OCI-LY7 (cell line): ENCODE measurements around the gene BTBD2. TPM values are rescaled to one million over a fixed set of nuclear protein-coding genes. Genes with fewer than 3 reads are reported as not detected.

Experiments
- BruUV-seq: library from RNA; stranded (reverse); fragments of 400-500 nt; replicated peaks from 2 replicates; lab custom pipeline; 2021; lab: Mats Ljungman, UMichigan
- CTCF ChIA-PET: fragments of 300-600 bp; sonication (Branson Sonifier 250); formaldehyde crosslinking; loops from one replicate; lab custom pipeline; 2022; ENCODE audit warnings: antibody characterized with exemption; ENCODE audit not compliant: unreplicated experiment; lab: Charles Lee
- POLR2A ChIA-PET: fragments of 300-600 bp; sonication (Branson Sonifier 250); formaldehyde crosslinking; loops from one replicate; lab custom pipeline; 2022; ENCODE audit warnings: antibody characterized with exemption; lab: Charles Lee
- DNase-seq: peaks from one replicate; pipeline ENCODE4 v3.0.0-alpha.2; 2015; ENCODE audit warnings: low spot score
- H2AFZ ChIP-seq: fragments of 200-600 bp; sonication (generic), shearing (Covaris generic); 2 replicates; pipeline ENCODE4 v1.6.1; 2014; ENCODE audit warnings: mild to moderate bottlenecking, antibody characterized with exemption, low read length, moderate library complexity
- H3K27ac ChIP-seq: fragments of 200-600 bp; sonication (generic); 2 replicates; pipeline ENCODE4 v1.5.1; 2014; ENCODE audit warnings: mixed run types, low read depth, mild to moderate bottlenecking, moderate library complexity, low read length, inconsistent platforms; ENCODE audit not compliant: poor library complexity, severe bottlenecking
- H3K36me3 ChIP-seq: fragments of 200-600 bp; sonication (generic); 2 replicates; pipeline ENCODE4 v1.6.1; 2014; ENCODE audit warnings: mild to moderate bottlenecking, antibody characterized with exemption, low read length, moderate library complexity, mixed read lengths; ENCODE audit not compliant: insufficient read depth
- H3K4me1 ChIP-seq: fragments of 200-600 bp; sonication (generic); 2 replicates; pipeline ENCODE4 v1.5.1; 2014; ENCODE audit warnings: mild to moderate bottlenecking, low read length; ENCODE audit not compliant: insufficient read depth, poor library complexity, severe bottlenecking
- H3K4me2 ChIP-seq: fragments of 200-600 bp; sonication (generic); 2 replicates; pipeline ENCODE4 v1.6.1; 2014; ENCODE audit warnings: mild to moderate bottlenecking, low read length
- H3K4me3 ChIP-seq: fragments of 200-600 bp; sonication (generic); 2 replicates; pipeline ENCODE4 v1.5.1; 2014; ENCODE audit warnings: mild to moderate bottlenecking, low read depth, low read length; ENCODE audit not compliant: poor library complexity, severe bottlenecking
- H3K79me2 ChIP-seq: fragments of 200-600 bp; sonication (generic); 2 replicates; pipeline ENCODE4 v1.6.1; 2016; ENCODE audit warnings: low read depth, mild to moderate bottlenecking, low read length, moderate library complexity, mixed read lengths; ENCODE audit not compliant: insufficient read depth
- H3K9me2 ChIP-seq: fragments of 200-600 bp; sonication (generic); 2 replicates; pipeline ENCODE4 v1.6.1; 2016; ENCODE audit warnings: mild to moderate bottlenecking, low read length, mixed read lengths; ENCODE audit not compliant: insufficient read depth
- H3K9me3 ChIP-seq: fragments of 200-600 bp; sonication (generic); 2 replicates; pipeline ENCODE4 v1.6.1; 2014; ENCODE audit warnings: mild to moderate bottlenecking, mixed run types, low read length, mixed read lengths
- H4K20me1 ChIP-seq: fragments of 200-600 bp; sonication (generic); 2 replicates; pipeline ENCODE4 v1.6.1; 2014; ENCODE audit warnings: mild to moderate bottlenecking, antibody characterized with exemption, low read length, moderate library complexity, mixed read lengths; ENCODE audit not compliant: insufficient read depth
- EZH2phosphoT487 ChIP-seq: fragments of 200-600 bp; sonication (generic); IDR thresholded peaks from 2 replicates; pipeline ENCODE4 v1.6.1; 2018; ENCODE audit warnings: low read depth, borderline replicate concordance, mild to moderate bottlenecking, mixed run types, antibody characterized with exemption, low read length, moderate library complexity, mixed read lengths
- intact Hi-C: fragments of 100-400 bp; cut with micrococcal nuclease; formaldehyde crosslinking; loops from one replicate; pipeline ENCODE4 v1.10.0; 2022; ENCODE audit not compliant: unreplicated experiment
- total RNA-seq, 2 experiments: library from RNA; depleted of rRNA in 1 of 2; stranded (reverse); fragments of >200 nt in 1 of 2; shearing (Covaris generic) in 1 of 2; gene quantifications; 2 replicates each; pipeline ENCODE4 v1.2.3, GENCODE V29; 2014 to 2022
- TF ChIP-seq, protein P1 (sequence below): fragments of 200-600 bp; sonication (generic); conservative IDR thresholded peaks from 2 replicates; pipeline ENCODE4 v1.5.1; 2014; ENCODE audit warnings: mild to moderate bottlenecking, antibody characterized with exemption, low read length, moderate library complexity, mixed read lengths

BTBD2 gene
- total RNA-seq, 2 experiments from 2014 or later: 53.9 to 91.6 TPM

DNA sequence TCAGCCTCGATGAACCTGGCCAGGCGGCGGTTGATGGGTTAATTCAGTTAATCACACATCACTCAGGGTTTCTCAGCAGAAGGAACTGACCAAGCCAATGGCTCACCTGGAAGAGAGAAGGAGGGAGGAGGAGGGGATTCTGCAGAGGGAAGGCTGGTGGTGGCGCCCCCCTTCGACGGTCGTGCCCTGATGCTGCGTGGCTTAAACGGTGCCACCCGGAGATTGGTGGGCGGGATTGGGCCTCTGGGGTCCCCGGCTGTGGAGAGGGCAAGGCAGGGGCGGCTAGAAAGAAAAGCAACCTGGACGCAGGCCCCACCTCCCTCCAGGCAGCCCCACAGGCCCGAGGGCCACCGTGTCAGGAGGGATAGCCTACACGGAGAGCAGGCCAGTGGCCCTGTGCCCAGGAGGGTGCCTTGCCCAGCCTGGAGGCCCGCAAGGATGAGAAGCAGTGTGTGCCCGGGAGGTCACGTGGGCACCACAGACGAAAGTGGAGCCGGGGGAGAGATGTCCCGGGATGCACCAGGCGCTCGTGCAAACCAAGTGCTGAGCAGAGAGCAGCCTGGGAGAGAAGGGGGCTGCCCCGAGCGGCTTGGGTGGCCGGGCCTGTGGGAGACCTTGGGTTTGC is 58.5 kb downstream of the BTBD2 start:
- Histone ChIP-seq H3K27ac (no peak overlapping the region), H3K4me2 (no peak overlapping the region), H3K79me2 (0 out of 2 replicates have a peak, but pooled peaks cover 4% of the 10 kb centered on the region), H3K36me3 (peaks cover 17% of the 10 kb centered on the region), H4K20me1 (no peaks in the 10 kb centered on the region), H3K9me3 (no peaks in the 10 kb centered on the region), H2AFZ (no peak overlapping the region), H3K9me2 (no peaks in the 10 kb centered on the region), H3K4me1 (no peaks in the 10 kb centered on the region), H3K4me3 (no peak overlapping the region)
- POLR2A ChIA-PET: no interaction called here
- no TSS peak for BruUV-seq
- DNase-seq: no peak
- CTCF ChIA-PET: no interaction called here
- intact Hi-C loops: no loop called here
- no peak for TF ChIP-seq EZH2phosphoT487
- TF ChIP-seq, protein P1, sequence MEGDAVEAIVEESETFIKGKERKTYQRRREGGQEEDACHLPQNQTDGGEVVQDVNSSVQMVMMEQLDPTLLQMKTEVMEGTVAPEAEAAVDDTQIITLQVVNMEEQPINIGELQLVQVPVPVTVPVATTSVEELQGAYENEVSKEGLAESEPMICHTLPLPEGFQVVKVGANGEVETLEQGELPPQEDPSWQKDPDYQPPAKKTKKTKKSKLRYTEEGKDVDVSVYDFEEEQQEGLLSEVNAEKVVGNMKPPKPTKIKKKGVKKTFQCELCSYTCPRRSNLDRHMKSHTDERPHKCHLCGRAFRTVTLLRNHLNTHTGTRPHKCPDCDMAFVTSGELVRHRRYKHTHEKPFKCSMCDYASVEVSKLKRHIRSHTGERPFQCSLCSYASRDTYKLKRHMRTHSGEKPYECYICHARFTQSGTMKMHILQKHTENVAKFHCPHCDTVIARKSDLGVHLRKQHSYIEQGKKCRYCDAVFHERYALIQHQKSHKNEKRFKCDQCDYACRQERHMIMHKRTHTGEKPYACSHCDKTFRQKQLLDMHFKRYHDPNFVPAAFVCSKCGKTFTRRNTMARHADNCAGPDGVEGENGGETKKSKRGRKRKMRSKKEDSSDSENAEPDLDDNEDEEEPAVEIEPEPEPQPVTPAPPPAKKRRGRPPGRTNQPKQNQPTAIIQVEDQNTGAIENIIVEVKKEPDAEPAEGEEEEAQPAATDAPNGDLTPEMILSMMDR: no peak

DNA sequence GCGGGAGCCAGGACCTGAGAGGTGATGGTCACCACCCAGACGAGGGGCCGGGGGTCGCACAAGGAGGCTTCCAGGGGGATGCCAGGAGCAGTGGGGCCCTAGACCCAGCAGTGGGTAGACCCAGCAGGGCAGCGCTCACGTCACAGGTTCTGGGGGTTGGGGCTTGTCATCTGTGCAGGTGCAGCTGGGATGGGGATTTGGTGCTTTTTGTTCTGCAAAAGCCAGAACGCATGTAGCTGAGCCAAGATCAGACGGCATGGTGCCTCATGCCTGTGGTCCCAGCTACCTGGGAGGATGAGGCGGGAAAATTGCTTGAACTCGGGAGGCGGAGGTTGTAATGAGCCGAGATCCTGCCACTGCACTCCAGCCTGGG is 59.4 kb downstream of the BTBD2 start:
- CTCF ChIA-PET: no interaction called here

More for the DNA sequence above, 59.4 kb downstream of the BTBD2 start:
- Histone ChIP-seq H3K79me2 (0 out of 2 replicates have a peak, but pooled peaks cover 4% of the 10 kb centered on the region), H3K9me3 (no peaks in the 10 kb centered on the region), H4K20me1 (no peaks in the 10 kb centered on the region), H3K4me3 (no peak overlapping the region), H3K4me1 (no peaks in the 10 kb centered on the region), H2AFZ (no peak overlapping the region), H3K9me2 (no peaks in the 10 kb centered on the region), H3K4me2 (no peak overlapping the region), H3K36me3 (peaks cover 19% of the 10 kb centered on the region), H3K27ac (no peak overlapping the region)
- no peak for DNase-seq
- no TSS peak for BruUV-seq
- POLR2A ChIA-PET: no interaction called here
- TF ChIP-seq, protein P1: no peak
- TF ChIP-seq EZH2phosphoT487: no peak
- intact Hi-C loops: no loop called here
